Kidney (tissue), 14 donors: ENCODE data around the gene PLXNC1. TPM values are rescaled to one million over a fixed set of nuclear protein-coding genes. Genes with fewer than 3 reads are reported as not detected.

ENCODE experiments used
- DNase-seq, 5 donors: peaks; one replicate each; pipeline ENCODE4 v3.0.0-alpha.2; 2013 to 2020
- FAIRE-seq: peaks from 2 replicates; lab custom pipeline; 2012; peaks lifted over from hg19 to GRCh38; lab: Jason Lieb, UNC
- H3K27ac ChIP-seq, 2 donors: one replicate each; pipeline ENCODE4 v1.7.0; 2013; ENCODE audit warnings: low read depth in 2 of 2, low read length in 2 of 2, inconsistent platforms in 1 of 2
- H3K27me3 ChIP-seq: one replicate; pipeline ENCODE4 v1.7.1; 2013; ENCODE audit warnings: low read length, inconsistent platforms; ENCODE audit not compliant: control insufficient read depth, insufficient read depth
- H3K36me3 ChIP-seq, 3 donors: one replicate each; pipeline versions ENCODE4 v1.7.0 to v1.7.1; 2013; ENCODE audit warnings: low read length in 3 of 3, control low read depth in 1 of 3, inconsistent platforms in 1 of 3; ENCODE audit not compliant: insufficient read depth in 3 of 3, control insufficient read depth in 2 of 3
- H3K4me1 ChIP-seq, 3 donors: one replicate each; pipeline versions ENCODE4 v1.7.0 to v1.7.1; 2013; ENCODE audit warnings: low read length in 3 of 3, inconsistent platforms in 1 of 3, low read depth in 1 of 3; ENCODE audit not compliant: control insufficient read depth in 2 of 3, insufficient read depth in 2 of 3
- H3K4me3 ChIP-seq, 3 donors: one replicate each; pipeline versions ENCODE4 v1.7.0 to v1.8.1; 2013; ENCODE audit warnings: low read length in 3 of 3, control low read depth in 1 of 3, inconsistent platforms in 1 of 3
- H3K9ac ChIP-seq, 3 donors: one replicate each; pipeline versions ENCODE4 v1.7.0 to v1.7.1; 2013; ENCODE audit warnings: low read length in 3 of 3, control low read depth in 1 of 3, inconsistent platforms in 1 of 3
- H3K9me3 ChIP-seq, 3 donors: one replicate each; pipeline versions ENCODE4 v1.7.0 to v1.7.1; 2013; ENCODE audit warnings: low read length in 3 of 3, control low read depth in 1 of 3, inconsistent platforms in 1 of 3; ENCODE audit not compliant: control insufficient read depth in 2 of 3, insufficient read depth in 1 of 3
- intact Hi-C: fragments of 100-400 bp; cut with DNase I; formaldehyde crosslinking; loops from one replicate; pipeline ENCODE4 v1.11.1; 2022
- polyA plus RNA-seq: library from polyadenylated mRNA; stranded (reverse); fragments of 350-450 nt; fragmentation: Illumina TruSeq; extraction: RNeasy Lipid Tissue Mini Kit (QIAGEN cat#74804); gene quantifications from one replicate; pipeline ENCODE4 v1.2.3, GENCODE V29; 2014; ENCODE audit warnings: low read depth, low replicate concordance; ENCODE audit not compliant: insufficient read depth
- total RNA-seq: library from RNA; stranded (reverse); fragmentation: NEBNext Ultra II Directional; extraction: Animal tissue kit (Norgen Biotek cat#: 25700); gene quantifications from one replicate; pipeline ENCODE4 v1.2.1, GENCODE V29; 2021
- TF ChIP-seq, protein P1 (sequence below): IDR thresholded peaks from 3 replicates; pipeline ENCODE4 v1.5.1; 2012; ENCODE audit warnings: mild to moderate bottlenecking, moderate library complexity, borderline replicate concordance; ENCODE audit not compliant: insufficient read depth; ENCODE audit errors: extremely low read depth
- donor health status: control.
- donor health status: control.
- donor health status: control.
- donor health status: control.
- donor health status: control.
- donor health status: DM: yes; HTN: yes; CAD: no.
- donor health status: Normal renal cell carcinoma (clear cell type).

The PLXNC1 gene
- total and polyA plus RNA-seq, 2 donors from 2014 or later = 1.8 to 11.6 TPM

DNA sequence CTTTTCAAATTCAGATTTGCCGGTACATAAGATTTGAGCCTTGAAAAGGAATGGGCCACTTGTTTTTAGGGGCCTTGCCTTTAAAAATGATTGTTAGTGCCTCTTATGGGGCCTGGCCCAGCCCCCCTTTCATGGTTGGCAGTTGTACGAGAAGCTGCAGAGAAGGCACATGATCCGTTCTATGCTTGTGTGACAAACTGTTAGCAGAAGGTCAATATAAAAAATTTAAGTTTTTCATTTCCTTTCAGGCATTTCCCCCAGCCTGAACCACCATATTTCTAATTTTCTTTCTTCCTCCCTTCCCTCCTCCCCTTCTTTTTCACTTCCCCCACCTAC lies 119.1 kb downstream of the PLXNC1 start:
- Histone ChIP-seq H3K9me3 (no peaks in the 10 kb centered on the region), H3K9ac (no peak overlapping the region), H3K4me1 (no peaks in the 10 kb centered on the region), H3K4me3 (no peak overlapping the region), H3K27me3 (no peaks in the 10 kb centered on the region), H3K27ac (no peak overlapping the region), H3K36me3 (no peaks in the 10 kb centered on the region)
- no peak for FAIRE-seq
- intact Hi-C loops = no loop called here
- TF ChIP-seq, protein P1, sequence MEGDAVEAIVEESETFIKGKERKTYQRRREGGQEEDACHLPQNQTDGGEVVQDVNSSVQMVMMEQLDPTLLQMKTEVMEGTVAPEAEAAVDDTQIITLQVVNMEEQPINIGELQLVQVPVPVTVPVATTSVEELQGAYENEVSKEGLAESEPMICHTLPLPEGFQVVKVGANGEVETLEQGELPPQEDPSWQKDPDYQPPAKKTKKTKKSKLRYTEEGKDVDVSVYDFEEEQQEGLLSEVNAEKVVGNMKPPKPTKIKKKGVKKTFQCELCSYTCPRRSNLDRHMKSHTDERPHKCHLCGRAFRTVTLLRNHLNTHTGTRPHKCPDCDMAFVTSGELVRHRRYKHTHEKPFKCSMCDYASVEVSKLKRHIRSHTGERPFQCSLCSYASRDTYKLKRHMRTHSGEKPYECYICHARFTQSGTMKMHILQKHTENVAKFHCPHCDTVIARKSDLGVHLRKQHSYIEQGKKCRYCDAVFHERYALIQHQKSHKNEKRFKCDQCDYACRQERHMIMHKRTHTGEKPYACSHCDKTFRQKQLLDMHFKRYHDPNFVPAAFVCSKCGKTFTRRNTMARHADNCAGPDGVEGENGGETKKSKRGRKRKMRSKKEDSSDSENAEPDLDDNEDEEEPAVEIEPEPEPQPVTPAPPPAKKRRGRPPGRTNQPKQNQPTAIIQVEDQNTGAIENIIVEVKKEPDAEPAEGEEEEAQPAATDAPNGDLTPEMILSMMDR = no peak
- DNase-seq = no peak

DNA sequence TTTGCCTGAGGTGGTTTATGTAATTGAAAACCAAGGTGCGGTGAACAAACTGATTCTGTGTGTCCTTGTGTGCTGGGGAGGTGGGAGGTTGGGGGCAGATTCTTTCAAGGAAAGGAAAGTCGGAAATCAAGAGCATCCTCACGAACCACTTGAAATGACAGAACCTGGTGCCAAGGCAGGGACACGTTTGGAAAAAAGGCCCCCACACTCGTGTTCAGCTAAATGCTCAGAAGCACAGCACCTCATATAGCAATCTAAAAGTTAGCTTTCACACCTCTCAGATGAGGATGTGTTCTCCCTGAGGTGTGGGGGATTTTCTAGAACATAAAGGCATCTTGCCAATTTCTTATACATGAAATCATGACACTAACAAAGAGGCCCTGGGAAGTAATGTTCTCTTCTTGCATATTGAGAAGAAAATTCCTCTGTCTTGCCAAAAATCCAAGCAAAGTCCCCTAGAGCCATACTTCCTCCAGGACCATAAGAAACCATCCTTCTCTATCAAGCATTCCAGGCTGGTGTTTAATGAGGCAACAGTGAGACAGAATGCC lies 119.6 kb downstream of the PLXNC1 start:
- DNase-seq (no peak), FAIRE-seq (no peak)

DNA sequence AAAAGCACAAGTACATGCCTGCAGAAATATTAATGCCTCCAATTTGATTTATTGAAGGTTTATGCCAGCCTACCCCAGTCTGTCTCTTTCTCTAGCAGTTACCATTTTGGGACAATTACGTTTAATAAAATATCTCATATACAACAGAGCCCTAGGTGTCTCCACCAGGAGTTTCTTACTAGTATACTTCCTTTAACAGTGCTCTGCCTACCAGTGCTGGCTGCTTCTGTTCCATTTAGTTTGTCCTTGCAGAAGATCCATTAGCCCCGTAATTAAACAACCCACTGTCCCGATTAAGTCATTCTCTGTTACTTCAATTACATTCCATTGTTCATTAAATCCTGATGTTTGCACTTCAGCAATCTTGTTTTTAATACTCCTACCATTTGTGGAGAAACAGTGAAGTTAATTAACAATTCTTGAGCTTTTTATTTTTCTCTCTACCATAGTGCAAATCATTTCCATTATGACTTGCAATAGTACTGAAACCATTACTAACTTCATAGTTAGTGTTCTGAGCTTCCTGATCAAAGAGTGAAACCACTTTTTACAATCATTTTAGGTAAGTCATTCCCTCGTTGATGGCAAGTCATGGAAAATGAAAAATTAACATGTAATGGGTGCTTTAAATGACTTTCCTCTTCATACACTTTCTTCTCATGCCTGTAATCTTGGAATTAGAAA lies 121.1 kb downstream of the PLXNC1 start:
- Histone ChIP-seq H3K4me1 (no peaks in the 10 kb centered on the region), H3K27ac (no peak overlapping the region), H3K4me3 (no peak overlapping the region), H3K27me3 (no peaks in the 10 kb centered on the region), H3K9ac (no peak overlapping the region), H3K9me3 (no peaks in the 10 kb centered on the region), H3K36me3 (no peaks in the 10 kb centered on the region)
- TF ChIP-seq, protein P1 = no peak
- DNase-seq (no peak), FAIRE-seq (no peak)
- intact Hi-C loops = no loop called here

More for the DNA sequence above, 119.6 kb downstream of the PLXNC1 start:
- Histone ChIP-seq H3K4me3 (no peak overlapping the region), H3K9ac (no peak overlapping the region), H3K36me3 (no peaks in the 10 kb centered on the region), H3K27me3 (no peaks in the 10 kb centered on the region), H3K27ac (no peak overlapping the region), H3K4me1 (no peaks in the 10 kb centered on the region), H3K9me3 (no peaks in the 10 kb centered on the region)
- TF ChIP-seq, protein P1 = no peak
- intact Hi-C loops = no loop called here
